Lower leg skin (tissue), 3 donors: ENCODE results near the gene SPATA31C1.

Source experiments
- CTCF ChIP-seq, 3 donors: fragments of 450-650 bp; IDR thresholded peaks; one replicate each; pipeline ENCODE4 v1.5.1; 2016; ENCODE audit warnings: antibody characterized with exemption in 3 of 3, mild to moderate bottlenecking in 3 of 3, moderate library complexity in 2 of 3
- POLR2A ChIP-seq, 2 donors: fragments of 450-650 bp; IDR thresholded peaks; one replicate each; pipeline ENCODE4 v1.6.1; 2016 to 2017; ENCODE audit warnings: antibody characterized with exemption in 2 of 2, mild to moderate bottlenecking in 1 of 2, moderate library complexity in 1 of 2

- TF ChIP-seq CTCF (IDR thresholded peaks at IDR 0.05): no peak
- TF ChIP-seq POLR2A (IDR thresholded peaks at IDR 0.05): no peak
Observed at GRCh38 chr9:87884578-87885459, 32.9 kb upstream of the SPATA31C1 start.
